GM12865 (cell line): ENCODE data around the gene DARS2.
A peak's percentile ranks its signal among the peaks of the same experiment; 100 is the strongest.

Experiments
- DNase-seq: peaks from one replicate; pipeline ENCODE4 v3.0.0; 2010; ENCODE audit warnings: low read depth
- H3K4me3 ChIP-seq: 2 replicates; pipeline ENCODE4 v1.5.1; 2011; ENCODE audit warnings: mild to moderate bottlenecking, low read depth, low read length, control low read depth
- TF ChIP-seq, protein P1 (sequence below): IDR thresholded peaks from 2 replicates; pipeline ENCODE4 v1.5.1; 2011; ENCODE audit warnings: low read length, control low read depth, low read depth, inconsistent platforms; ENCODE audit not compliant: insufficient read depth; ENCODE audit errors: missing control alignments

The DARS2 gene

DNA sequence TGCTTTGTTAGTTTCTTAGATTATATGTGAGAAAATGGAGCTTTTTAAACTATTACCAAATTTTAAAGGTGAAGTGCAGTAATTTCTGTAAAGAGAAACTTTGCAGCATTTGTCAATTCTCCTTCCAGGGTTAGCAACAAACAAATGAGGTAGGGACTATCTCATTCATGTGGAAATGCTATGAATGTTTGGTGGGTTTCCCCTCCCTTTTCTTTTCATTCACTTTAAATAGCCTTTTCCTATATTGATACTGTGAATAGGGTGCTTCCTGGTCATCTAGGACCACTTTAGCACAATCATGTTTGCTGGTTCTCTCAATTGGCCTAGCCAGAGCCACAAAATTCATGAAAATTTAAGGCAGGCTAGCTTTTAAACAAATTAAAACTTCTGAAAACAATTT is 64.3 kb downstream of the DARS2 start:
- TF ChIP-seq, protein P1, sequence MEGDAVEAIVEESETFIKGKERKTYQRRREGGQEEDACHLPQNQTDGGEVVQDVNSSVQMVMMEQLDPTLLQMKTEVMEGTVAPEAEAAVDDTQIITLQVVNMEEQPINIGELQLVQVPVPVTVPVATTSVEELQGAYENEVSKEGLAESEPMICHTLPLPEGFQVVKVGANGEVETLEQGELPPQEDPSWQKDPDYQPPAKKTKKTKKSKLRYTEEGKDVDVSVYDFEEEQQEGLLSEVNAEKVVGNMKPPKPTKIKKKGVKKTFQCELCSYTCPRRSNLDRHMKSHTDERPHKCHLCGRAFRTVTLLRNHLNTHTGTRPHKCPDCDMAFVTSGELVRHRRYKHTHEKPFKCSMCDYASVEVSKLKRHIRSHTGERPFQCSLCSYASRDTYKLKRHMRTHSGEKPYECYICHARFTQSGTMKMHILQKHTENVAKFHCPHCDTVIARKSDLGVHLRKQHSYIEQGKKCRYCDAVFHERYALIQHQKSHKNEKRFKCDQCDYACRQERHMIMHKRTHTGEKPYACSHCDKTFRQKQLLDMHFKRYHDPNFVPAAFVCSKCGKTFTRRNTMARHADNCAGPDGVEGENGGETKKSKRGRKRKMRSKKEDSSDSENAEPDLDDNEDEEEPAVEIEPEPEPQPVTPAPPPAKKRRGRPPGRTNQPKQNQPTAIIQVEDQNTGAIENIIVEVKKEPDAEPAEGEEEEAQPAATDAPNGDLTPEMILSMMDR = no peak
- DNase-seq = no peak
- no peak overlapping the region for H3K4me3 ChIP-seq

- TF ChIP-seq, protein P1 = no peak
- no peak for DNase-seq
- H3K4me3 ChIP-seq = no peak overlapping the region
Observed at GRCh38 chr1:173889885-173890284, 65.4 kb downstream of the DARS2 start.

DNA sequence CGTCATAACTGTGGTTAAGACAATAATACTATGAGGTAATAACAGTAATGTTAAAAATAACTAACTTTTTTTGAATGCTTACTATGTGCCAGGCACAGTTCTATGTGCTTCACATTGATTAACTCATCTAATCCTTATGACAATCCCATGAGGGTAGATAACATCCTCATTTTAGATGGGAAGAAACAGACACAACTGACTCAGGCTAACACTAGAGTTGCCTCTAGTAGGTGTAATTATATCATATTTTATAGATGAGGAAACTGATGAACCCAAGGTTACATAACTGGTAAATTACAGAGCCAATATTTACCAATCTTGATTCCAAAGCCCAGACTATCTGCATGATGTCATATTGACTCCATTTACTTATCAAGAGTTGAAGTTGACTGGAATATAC is 69.1 kb downstream of the DARS2 start:
- TF ChIP-seq, protein P1 = no peak
- H3K4me3 ChIP-seq = no peak overlapping the region

GRCh38 chr1:173894189-173894588 is 69.7 kb downstream of the DARS2 start:
- no peak overlapping the region for H3K4me3 ChIP-seq
- DNase-seq = no peak
- TF ChIP-seq, protein P1 = no peak

More for the DNA sequence above, 69.1 kb downstream of the DARS2 start:
- DNase-seq = no peak

DNA sequence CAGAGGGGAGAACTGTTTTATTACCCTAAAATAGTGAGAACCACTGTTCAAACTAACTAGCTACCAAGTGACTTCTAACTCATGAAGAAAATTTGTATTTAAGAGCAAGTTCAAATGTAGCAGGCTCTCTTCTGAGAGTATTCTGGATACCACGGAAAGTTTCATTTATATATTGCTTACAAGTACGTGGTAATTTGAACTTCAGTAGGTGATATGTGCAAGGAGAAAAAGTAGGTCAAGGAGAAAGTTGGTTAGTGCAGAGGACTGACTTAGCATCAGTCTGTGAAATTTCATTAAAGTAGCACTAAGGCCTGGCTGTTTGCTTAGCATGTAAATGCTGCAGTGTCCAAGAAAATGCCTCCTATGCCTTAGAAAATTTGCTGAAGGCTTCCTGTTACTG is 76.0 kb downstream of the DARS2 start:
- TF ChIP-seq, protein P1 = no peak
- no peak overlapping the region for H3K4me3 ChIP-seq
- DNase-seq = peak; percentile 42

DNA sequence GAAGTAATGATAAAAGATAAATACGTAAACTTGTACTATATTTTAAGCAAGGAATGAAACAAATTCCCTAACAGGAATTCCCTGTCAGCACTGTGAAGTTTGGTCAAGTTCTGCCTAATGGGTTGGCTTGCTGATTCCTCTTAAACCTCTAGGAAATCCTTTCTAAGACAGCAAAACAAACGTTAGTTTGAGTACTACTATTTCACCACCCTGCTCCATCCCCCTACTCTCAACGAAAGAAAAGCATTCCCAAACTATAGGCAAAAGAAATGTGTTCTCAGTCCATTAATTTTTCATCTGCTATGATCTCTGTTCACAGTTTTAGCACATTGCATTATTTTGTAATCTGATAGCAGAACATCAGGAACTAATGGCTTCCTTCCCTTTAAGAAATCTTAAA is 76.5 kb downstream of the DARS2 start:
- no peak for DNase-seq
- H3K4me3 ChIP-seq = no peak overlapping the region
- TF ChIP-seq, protein P1 = no peak

DNA sequence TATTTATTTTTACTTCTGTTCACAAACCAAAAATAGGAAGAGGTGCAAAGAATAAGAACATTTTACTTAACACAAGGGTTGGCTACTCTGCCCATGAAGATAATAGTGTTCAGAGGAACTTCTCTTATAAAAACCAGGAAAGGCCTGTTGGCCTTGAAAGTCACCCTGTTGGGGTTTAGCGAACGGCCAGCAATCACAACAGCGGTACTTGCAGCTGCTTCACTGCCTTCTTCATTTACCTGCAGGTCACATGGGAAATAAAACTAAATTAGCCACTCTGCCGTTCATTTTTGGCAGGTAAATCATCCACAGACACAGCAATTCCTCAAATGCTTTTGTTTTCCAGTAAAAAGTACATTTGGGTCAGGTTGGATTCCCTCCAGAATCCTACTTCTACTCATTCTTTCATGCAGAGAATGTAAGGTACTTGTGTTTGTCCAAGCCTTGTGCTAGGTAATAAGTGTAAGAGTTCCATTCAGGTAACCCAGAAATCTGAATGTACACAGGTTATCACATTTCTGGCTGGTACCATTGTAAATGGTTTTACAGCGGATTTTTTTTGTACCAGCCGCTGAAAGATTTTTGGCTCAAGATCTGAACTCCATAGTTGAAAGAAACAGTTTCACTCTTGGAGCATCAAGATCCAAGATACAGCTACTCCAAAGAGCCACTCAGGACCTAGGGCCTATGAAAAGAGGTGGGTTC is 79.5 kb downstream of the DARS2 start:
- H3K4me3 ChIP-seq = no peak overlapping the region
- TF ChIP-seq, protein P1 = no peak
- DNase-seq = no peak
